Measurements from ENCODE around the gene YPEL4.

Gene YPEL4

GRCh38 chr11:57610170-57610569, 39.5 kb downstream of the YPEL4 start:
- no peak for TF ChIP-seq BHLHE40 (IDR thresholded peaks at IDR 0.05; ENCODE audit: borderline replicate concordance)
- ChIA-PET POLR2A (no interaction called here), CTCF (no interaction called here)
- no peak for DNase-seq (ENCODE audit: extremely low spot score)

GRCh38 chr11:57605028-57605420, 44.7 kb downstream of the YPEL4 start:
- ChIA-PET CTCF (interaction anchor here (0.6 to 1.5 kb wide), 2 partner anchors 36 to 37 kb away, joined by 4 read pairs; partner anchors contain the start of gene UBE2L6), POLR2A (no interaction called here)
- no peak for DNase-seq (ENCODE audit: extremely low spot score)
- no peak for TF ChIP-seq ELF4 (IDR thresholded peaks at IDR 0.05)
- no peak for TF ChIP-seq CTBP1 (IDR thresholded peaks at IDR 0.05; ENCODE audit: borderline replicate concordance)
- TF ChIP-seq FOXM1 (IDR thresholded peaks at IDR 0.05; ENCODE audit: borderline replicate concordance), result no peak
- TF ChIP-seq FOXA1 (IDR thresholded peaks at IDR 0.05), result no peak
- no peak for TF ChIP-seq HDGF (IDR thresholded peaks at IDR 0.05; ENCODE audit: borderline replicate concordance)

GRCh38 chr11:57604296-57605027, 45.2 kb downstream of the YPEL4 start:
- ChIA-PET POLR2A (no interaction called here), CTCF (interaction anchor here (1.5 kb wide), 1 partner anchor 37 kb away, joined by 4 read pairs; no protein-coding TSS in a partner anchor)
- DNase-seq (ENCODE audit: extremely low spot score), result no peak
- no peak for TF ChIP-seq TARDBP (IDR thresholded peaks at IDR 0.05)
- TF ChIP-seq FOXK2 (IDR thresholded peaks at IDR 0.05), result no peak
- no peak for TF ChIP-seq SP1 (IDR thresholded peaks at IDR 0.05)
- no peak for TF ChIP-seq CTBP1 (IDR thresholded peaks at IDR 0.05; ENCODE audit: borderline replicate concordance)
- no peak for TF ChIP-seq FOXM1 (IDR thresholded peaks at IDR 0.05; ENCODE audit: borderline replicate concordance)
- TF ChIP-seq ELF4 (IDR thresholded peaks at IDR 0.05), result no peak
- TF ChIP-seq LEF1 (IDR thresholded peaks at IDR 0.05; ENCODE audit: borderline replicate concordance), result no peak
- no peak for TF ChIP-seq ARNT (IDR thresholded peaks at IDR 0.05)
- TF ChIP-seq ZNF384 (IDR thresholded peaks at IDR 0.05), result no peak
- no peak for TF ChIP-seq L3MBTL2 (conservative IDR thresholded peaks at IDR 0.05)
- no peak for TF ChIP-seq SUZ12 (IDR thresholded peaks at IDR 0.05)
- no peak for TF ChIP-seq PKNOX1 (IDR thresholded peaks at IDR 0.05)
- TF ChIP-seq BHLHE40 (IDR thresholded peaks at IDR 0.05; ENCODE audit: borderline replicate concordance), result no peak
- no peak for TF ChIP-seq HDGF (IDR thresholded peaks at IDR 0.05; ENCODE audit: borderline replicate concordance)

- TF ChIP-seq TARDBP (IDR thresholded peaks at IDR 0.05), result no peak
- no peak for TF ChIP-seq ARNT (IDR thresholded peaks at IDR 0.05)
- no peak for TF ChIP-seq LEF1 (IDR thresholded peaks at IDR 0.05; ENCODE audit: borderline replicate concordance)
- CTCF ChIA-PET, result interaction anchor here (0.8 kb wide), 1 partner anchor 40 kb away, joined by 3 read pairs; no protein-coding TSS in a partner anchor
- POLR2A ChIA-PET, result no interaction called here
- DNase-seq (ENCODE audit: extremely low spot score), result no peak
These were observed 48.4 kb downstream of the YPEL4 start for GRCh38 chr11:57601297-57601696.

- ChIA-PET CTCF (interaction anchor here (1.4 to 1.5 kb wide), 2 partner anchors 31 to 42 kb away, joined by 3 to 5 read pairs; no protein-coding TSS in a partner anchor), POLR2A (no interaction called here)
- TF ChIP-seq FOXM1 (IDR thresholded peaks at IDR 0.05; ENCODE audit: borderline replicate concordance) (no peak), ELF4 (IDR thresholded peaks at IDR 0.05) (no peak), SP1 (IDR thresholded peaks at IDR 0.05) (no peak), CTBP1 (IDR thresholded peaks at IDR 0.05; ENCODE audit: borderline replicate concordance) (no peak), BHLHE40 (IDR thresholded peaks at IDR 0.05; ENCODE audit: borderline replicate concordance) (no peak), NFRKB (IDR thresholded peaks at IDR 0.05) (no peak)
- DNase-seq (ENCODE audit: extremely low spot score), result no peak
These were observed 50.3 kb downstream of the YPEL4 start for GRCh38 chr11:57599381-57599780.

- POLR2A ChIA-PET, result interaction anchor here (0.9 kb wide), 1 partner anchor 38 kb away, joined by 3 read pairs; no protein-coding TSS in a partner anchor
- TF ChIP-seq FOXA1 (IDR thresholded peaks at IDR 0.05) (no peak), BHLHE40 (IDR thresholded peaks at IDR 0.05; ENCODE audit: borderline replicate concordance) (no peak), ARNT (IDR thresholded peaks at IDR 0.05) (no peak), FOXK2 (IDR thresholded peaks at IDR 0.05) (no peak), L3MBTL2 (conservative IDR thresholded peaks at IDR 0.05) (no peak), ELF4 (IDR thresholded peaks at IDR 0.05) (no peak), HDGF (IDR thresholded peaks at IDR 0.05; ENCODE audit: borderline replicate concordance) (no peak), LEF1 (IDR thresholded peaks at IDR 0.05; ENCODE audit: borderline replicate concordance) (no peak), TARDBP (IDR thresholded peaks at IDR 0.05) (no peak), ZNF384 (IDR thresholded peaks at IDR 0.05) (no peak)
- CTCF ChIA-PET, result interaction anchor here (1.4 to 1.5 kb wide), 2 partner anchors 30 to 43 kb away, joined by 3 to 5 read pairs; no protein-coding TSS in a partner anchor
- DNase-seq (ENCODE audit: extremely low spot score), result no peak
These were observed 50.9 kb downstream of the YPEL4 start for GRCh38 chr11:57598831-57599155.

GRCh38 chr11:57597916-57598830, 51.5 kb downstream of the YPEL4 start:
- CTCF ChIA-PET, result interaction anchor here (0.6 to 1.4 kb wide), 2 partner anchors 30 to 115 kb away, joined by 3 to 5 read pairs; no protein-coding TSS in a partner anchor

More at GRCh38 chr11:57597916-57598830, 51.5 kb downstream of the YPEL4 start:
- TF ChIP-seq SP1 (IDR thresholded peaks at IDR 0.05), result no peak
- no peak for TF ChIP-seq ARNT (IDR thresholded peaks at IDR 0.05)
- no peak for TF ChIP-seq FOXM1 (IDR thresholded peaks at IDR 0.05; ENCODE audit: borderline replicate concordance)
- TF ChIP-seq ZNF384 (IDR thresholded peaks at IDR 0.05), result no peak
- no peak for TF ChIP-seq PKNOX1 (IDR thresholded peaks at IDR 0.05)
- TF ChIP-seq FOXA1 (IDR thresholded peaks at IDR 0.05), result no peak
- TF ChIP-seq ELF4 (IDR thresholded peaks at IDR 0.05), result no peak
- POLR2A ChIA-PET, result interaction anchor here (0.9 kb wide), 1 partner anchor 38 kb away, joined by 3 read pairs; no protein-coding TSS in a partner anchor
- peak; percentile 48 for DNase-seq (ENCODE audit: extremely low spot score)

All from HEK293T (cell line).